Activated naive CD8-positive, alpha-beta T cell (primary cell): ENCODE results near the gene SNED1.

ENCODE experiments used
- H3K27ac Mint-ChIP-seq: one replicate; pipeline ENCODE4 v1.8.0; 2021; ENCODE audit warnings: mixed read lengths
- H3K27me3 Mint-ChIP-seq: one replicate; pipeline ENCODE4 v1.8.0; 2021; ENCODE audit warnings: mixed read lengths
- H3K36me3 Mint-ChIP-seq: one replicate; pipeline ENCODE4 v1.8.0; 2021; ENCODE audit warnings: mixed read lengths
- H3K4me1 Mint-ChIP-seq: one replicate; pipeline ENCODE4 v1.8.0; 2021; ENCODE audit warnings: low read depth, mixed read lengths
- H3K4me3 Mint-ChIP-seq: one replicate; pipeline ENCODE4 v1.8.0; 2021; ENCODE audit warnings: mild to moderate bottlenecking, mixed read lengths
- H3K9me3 Mint-ChIP-seq: one replicate; pipeline ENCODE4 v1.8.0; 2021; ENCODE audit warnings: low read depth, mixed read lengths

The SNED1 gene

GRCh38 chr2:240957656-240958365 is 40.6 kb upstream of the SNED1 start:
- Mint-ChIP-seq H3K27me3 (no peaks in the 10 kb centered on the region), H3K9me3 (no peaks in the 10 kb centered on the region), H3K4me1 (no peaks in the 10 kb centered on the region), H3K27ac (no peak overlapping the region), H3K4me3 (no peak overlapping the region), H3K36me3 (no peaks in the 10 kb centered on the region)

- H3K27ac Mint-ChIP-seq, result no peak overlapping the region
- no peak overlapping the region for H3K4me3 Mint-ChIP-seq
- no peaks in the 10 kb centered on the region for H3K27me3 Mint-ChIP-seq
- H3K4me1 Mint-ChIP-seq, result no peaks in the 10 kb centered on the region
- H3K9me3 Mint-ChIP-seq, result no peaks in the 10 kb centered on the region
- no peaks in the 10 kb centered on the region for H3K36me3 Mint-ChIP-seq
Measured at GRCh38 chr2:240958366-240959213, 39.8 kb upstream of the SNED1 start.

DNA sequence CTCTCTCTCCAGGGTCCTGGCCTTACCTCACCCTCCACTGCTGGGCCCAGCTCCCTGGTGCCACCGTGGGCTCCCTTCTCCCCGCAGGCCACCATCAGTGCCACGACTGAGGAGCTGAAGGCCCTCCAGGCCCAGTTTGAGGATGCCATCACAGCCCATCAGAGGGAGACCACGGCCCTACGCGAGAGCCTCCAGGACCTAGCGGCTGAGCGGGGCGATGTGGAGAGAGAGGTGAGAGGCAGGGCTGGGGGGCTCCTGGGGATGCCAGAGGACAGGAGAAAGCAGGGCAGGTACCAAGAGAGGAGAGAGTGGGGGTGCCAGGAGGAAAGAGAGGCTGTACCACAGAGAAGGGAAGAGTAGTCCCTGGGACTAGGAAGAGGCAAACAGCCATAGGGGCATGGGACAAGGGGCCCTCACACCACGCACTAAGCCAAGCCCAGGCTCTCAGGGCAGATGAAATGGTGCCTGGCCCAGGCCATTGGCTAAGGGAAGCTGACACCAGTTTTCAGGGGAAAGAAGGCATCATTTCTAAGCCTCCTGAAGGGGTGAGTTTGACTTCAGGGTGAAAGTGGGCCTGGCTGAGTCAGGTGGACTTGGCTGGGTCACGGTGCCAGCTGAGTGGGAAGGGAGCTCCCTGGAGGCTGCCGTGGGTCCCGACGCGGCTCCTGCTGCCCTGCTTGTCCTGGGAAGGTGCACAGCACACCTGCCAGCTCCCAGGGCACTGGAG is 39.0 kb upstream of the SNED1 start:
- Mint-ChIP-seq H3K4me1 (no peaks in the 10 kb centered on the region), H3K9me3 (no peaks in the 10 kb centered on the region), H3K36me3 (no peaks in the 10 kb centered on the region), H3K27me3 (no peaks in the 10 kb centered on the region), H3K27ac (no peak overlapping the region), H3K4me3 (no peak overlapping the region)

DNA sequence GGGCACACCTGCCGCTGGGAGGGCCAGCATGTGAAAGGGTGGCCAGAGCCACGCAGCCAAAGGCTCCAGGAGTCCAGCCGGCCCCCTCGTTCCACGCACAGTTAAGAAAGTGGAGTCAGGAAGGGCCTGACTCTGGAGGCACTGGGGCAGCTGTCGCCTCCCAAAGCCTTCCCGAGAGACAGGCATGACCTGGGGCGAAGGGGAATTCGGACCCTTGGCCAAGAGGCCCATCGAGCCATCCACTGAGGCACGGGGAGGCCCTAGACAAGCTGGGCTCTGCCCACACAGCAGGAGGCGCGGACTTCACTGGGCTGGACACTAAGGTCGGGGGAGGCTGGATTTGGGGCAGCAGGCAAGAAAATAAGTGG is 38.5 kb upstream of the SNED1 start:
- no peaks in the 10 kb centered on the region for H3K4me1 Mint-ChIP-seq
- no peaks in the 10 kb centered on the region for H3K27me3 Mint-ChIP-seq
- no peak overlapping the region for H3K4me3 Mint-ChIP-seq
- no peak overlapping the region for H3K27ac Mint-ChIP-seq
- H3K36me3 Mint-ChIP-seq, result no peaks in the 10 kb centered on the region
- no peaks in the 10 kb centered on the region for H3K9me3 Mint-ChIP-seq

- Mint-ChIP-seq H3K4me3 (no peak overlapping the region), H3K36me3 (no peaks in the 10 kb centered on the region)
Measured at GRCh38 chr2:240960309-240960970, 38.0 kb upstream of the SNED1 start.

GRCh38 chr2:240960971-240961876 is 37.2 kb upstream of the SNED1 start:
- H3K9me3 Mint-ChIP-seq, result no peaks in the 10 kb centered on the region
- H3K4me3 Mint-ChIP-seq, result no peak overlapping the region
- H3K27ac Mint-ChIP-seq, result no peak overlapping the region
- no peaks in the 10 kb centered on the region for H3K36me3 Mint-ChIP-seq
- no peaks in the 10 kb centered on the region for H3K27me3 Mint-ChIP-seq
- no peaks in the 10 kb centered on the region for H3K4me1 Mint-ChIP-seq

More at GRCh38 chr2:240960309-240960970, 38.0 kb upstream of the SNED1 start:
- Mint-ChIP-seq H3K4me1 (no peaks in the 10 kb centered on the region), H3K27ac (no peak overlapping the region), H3K27me3 (no peaks in the 10 kb centered on the region), H3K9me3 (no peaks in the 10 kb centered on the region)

GRCh38 chr2:240961910-240962299 is 36.5 kb upstream of the SNED1 start:
- H3K27ac Mint-ChIP-seq, result no peak overlapping the region
- H3K36me3 Mint-ChIP-seq, result no peaks in the 10 kb centered on the region
- no peaks in the 10 kb centered on the region for H3K4me1 Mint-ChIP-seq
- H3K9me3 Mint-ChIP-seq, result no peaks in the 10 kb centered on the region
- no peak overlapping the region for H3K4me3 Mint-ChIP-seq
- no peaks in the 10 kb centered on the region for H3K27me3 Mint-ChIP-seq

DNA sequence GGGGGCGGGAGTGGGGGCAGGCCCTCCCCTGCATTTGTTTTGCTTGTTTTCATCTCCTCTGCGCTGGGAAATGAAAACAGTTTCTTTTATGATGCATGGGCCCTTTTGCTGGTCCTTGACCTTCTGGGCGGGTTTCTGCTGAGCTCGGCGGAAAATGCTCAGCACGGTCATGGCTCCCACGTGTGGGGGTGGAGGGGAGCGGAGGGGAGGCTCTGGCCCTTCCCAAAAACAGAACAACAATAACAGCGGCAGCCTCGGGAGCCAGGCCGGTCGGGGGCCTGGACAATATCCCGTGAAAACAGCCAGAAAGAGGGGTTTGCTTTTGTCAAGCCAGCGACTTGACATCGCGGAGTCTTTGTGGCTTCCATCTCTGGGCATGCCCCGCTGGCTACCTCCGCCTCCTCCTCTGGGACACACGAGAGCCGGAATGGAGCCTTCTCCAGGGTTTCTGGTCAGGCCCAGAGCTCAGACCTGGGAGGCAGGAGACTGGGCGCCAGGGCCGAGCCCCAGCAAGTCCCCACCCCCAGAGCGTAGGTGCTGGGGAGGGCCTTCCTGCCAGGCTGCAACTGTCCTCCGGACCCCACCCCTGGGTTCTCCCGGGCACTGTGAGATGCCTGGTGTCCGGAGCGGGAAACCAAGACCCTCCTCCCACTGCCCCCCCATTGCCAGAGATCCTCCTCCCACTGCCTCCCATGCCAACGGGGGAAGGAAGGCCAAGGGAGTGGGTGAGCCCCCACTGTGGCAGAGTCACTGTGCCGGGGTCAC is 35.9 kb upstream of the SNED1 start:
- Mint-ChIP-seq H3K27me3 (no peaks in the 10 kb centered on the region), H3K27ac (no peak overlapping the region), H3K9me3 (no peaks in the 10 kb centered on the region), H3K4me3 (no peak overlapping the region), H3K36me3 (no peaks in the 10 kb centered on the region), H3K4me1 (no peaks in the 10 kb centered on the region)

DNA sequence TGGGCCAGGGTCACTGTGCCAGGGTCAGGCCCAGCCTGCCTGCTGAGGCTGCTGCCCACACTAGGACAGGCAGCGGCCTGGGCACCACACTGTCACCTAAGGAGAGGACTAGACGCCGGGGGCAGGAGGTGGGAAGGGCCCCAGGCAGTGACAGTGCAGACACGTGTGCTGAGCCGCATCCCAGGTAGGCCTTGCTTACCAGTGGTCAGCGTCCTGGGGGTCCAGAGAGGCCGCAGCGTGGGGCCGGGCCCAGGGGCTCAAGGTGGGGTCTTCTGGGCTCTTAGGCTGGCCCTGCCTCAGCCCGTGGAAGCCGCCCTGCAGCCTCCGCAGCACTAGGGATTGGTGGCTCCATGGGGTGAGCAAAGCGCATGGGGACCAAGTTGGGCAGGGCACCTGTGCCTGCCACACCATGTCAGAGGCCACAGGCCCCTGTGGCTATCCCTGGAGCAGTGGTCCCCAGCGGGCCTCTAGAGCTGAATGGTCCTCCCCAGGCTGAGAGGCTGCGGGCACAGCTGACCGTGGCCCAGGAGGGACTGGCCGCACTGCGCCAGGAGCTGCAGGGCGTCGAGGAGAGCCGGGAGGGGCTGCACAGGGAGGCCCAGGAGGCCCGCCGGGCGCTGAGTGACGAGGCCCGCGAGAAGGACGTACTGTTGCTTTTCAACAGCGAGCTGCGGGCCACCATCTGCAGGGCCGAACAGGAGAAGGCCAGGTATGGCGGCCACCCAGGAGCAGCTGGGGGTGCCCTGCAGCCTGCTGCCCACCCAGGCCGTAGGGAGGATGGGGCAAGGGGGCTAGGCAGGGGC is 35.2 kb upstream of the SNED1 start:
- Mint-ChIP-seq H3K36me3 (no peaks in the 10 kb centered on the region), H3K4me1 (no peaks in the 10 kb centered on the region), H3K9me3 (no peaks in the 10 kb centered on the region), H3K4me3 (no peak overlapping the region), H3K27me3 (no peaks in the 10 kb centered on the region), H3K27ac (no peak overlapping the region)

DNA sequence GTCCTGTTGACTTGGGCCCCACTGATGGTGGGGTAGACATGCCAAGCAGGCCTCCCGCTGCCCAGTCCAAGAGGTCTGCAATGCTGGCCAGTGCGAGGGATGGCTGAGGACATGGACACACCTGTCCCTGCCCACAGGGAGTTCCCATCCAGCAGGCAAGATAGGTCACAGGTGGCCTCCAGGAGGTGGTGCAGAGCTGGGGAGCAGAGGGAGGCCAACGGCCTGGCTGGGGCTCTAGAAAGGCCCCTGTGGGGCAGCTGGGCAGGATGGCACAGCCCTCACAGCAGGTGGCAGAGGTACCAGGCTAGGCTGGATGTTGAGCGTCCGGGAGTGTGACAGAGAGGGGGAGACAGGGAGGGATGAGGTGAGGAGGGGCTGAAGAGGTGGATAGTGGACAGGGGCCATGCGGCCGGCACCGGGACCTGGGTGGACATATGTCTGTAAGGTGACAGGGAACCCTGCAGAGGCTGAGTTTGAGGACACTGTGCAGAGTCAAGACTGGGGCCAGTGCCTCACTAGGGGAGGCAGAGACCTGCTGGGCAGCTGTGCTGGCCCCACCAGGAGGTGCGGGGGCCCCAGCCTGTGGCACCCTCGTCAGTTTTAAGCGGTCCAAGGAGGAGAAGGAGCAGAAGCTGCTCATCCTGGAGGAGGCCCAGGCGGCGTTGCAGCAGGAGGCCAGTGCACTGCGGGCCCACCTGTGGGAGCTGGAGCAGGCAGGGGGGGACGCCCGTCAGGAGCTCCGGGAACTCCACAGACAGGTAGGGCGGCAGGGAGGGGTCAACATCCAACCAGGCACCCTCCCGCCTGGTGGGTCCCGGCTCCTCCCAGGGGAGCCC is 34.3 kb upstream of the SNED1 start:
- no peaks in the 10 kb centered on the region for H3K9me3 Mint-ChIP-seq

GRCh38 chr2:240964704-240965295 is 33.6 kb upstream of the SNED1 start:
- no peak overlapping the region for H3K4me3 Mint-ChIP-seq
- H3K27me3 Mint-ChIP-seq, result no peaks in the 10 kb centered on the region

More for the DNA sequence above, 34.3 kb upstream of the SNED1 start:
- H3K27ac Mint-ChIP-seq, result no peak overlapping the region
- H3K36me3 Mint-ChIP-seq, result no peaks in the 10 kb centered on the region
- no peak overlapping the region for H3K4me3 Mint-ChIP-seq
- H3K4me1 Mint-ChIP-seq, result no peaks in the 10 kb centered on the region
- H3K27me3 Mint-ChIP-seq, result no peaks in the 10 kb centered on the region

GRCh38 chr2:240965296-240965904 is 33.0 kb upstream of the SNED1 start:
- Mint-ChIP-seq H3K4me3 (no peak overlapping the region), H3K4me1 (no peaks in the 10 kb centered on the region), H3K9me3 (no peaks in the 10 kb centered on the region), H3K27ac (no peak overlapping the region), H3K36me3 (no peaks in the 10 kb centered on the region), H3K27me3 (no peaks in the 10 kb centered on the region)

More at GRCh38 chr2:240964704-240965295, 33.6 kb upstream of the SNED1 start:
- Mint-ChIP-seq H3K9me3 (no peaks in the 10 kb centered on the region), H3K27ac (no peak overlapping the region), H3K4me1 (no peaks in the 10 kb centered on the region), H3K36me3 (no peaks in the 10 kb centered on the region)
